Measurements from ENCODE around the gene EGR2. TPM values are rescaled to one million over a fixed set of nuclear protein-coding genes. Genes with fewer than 3 reads are reported as not detected.

Gene EGR2
- total and polyA plus RNA-seq, 10 of the 15 experiments (the other 5 are each of a cell fraction or from before 2014, with no cell fraction given): 8.3 to 56.5 (median 16.2) TPM

- TF ChIP-seq, protein P1, sequence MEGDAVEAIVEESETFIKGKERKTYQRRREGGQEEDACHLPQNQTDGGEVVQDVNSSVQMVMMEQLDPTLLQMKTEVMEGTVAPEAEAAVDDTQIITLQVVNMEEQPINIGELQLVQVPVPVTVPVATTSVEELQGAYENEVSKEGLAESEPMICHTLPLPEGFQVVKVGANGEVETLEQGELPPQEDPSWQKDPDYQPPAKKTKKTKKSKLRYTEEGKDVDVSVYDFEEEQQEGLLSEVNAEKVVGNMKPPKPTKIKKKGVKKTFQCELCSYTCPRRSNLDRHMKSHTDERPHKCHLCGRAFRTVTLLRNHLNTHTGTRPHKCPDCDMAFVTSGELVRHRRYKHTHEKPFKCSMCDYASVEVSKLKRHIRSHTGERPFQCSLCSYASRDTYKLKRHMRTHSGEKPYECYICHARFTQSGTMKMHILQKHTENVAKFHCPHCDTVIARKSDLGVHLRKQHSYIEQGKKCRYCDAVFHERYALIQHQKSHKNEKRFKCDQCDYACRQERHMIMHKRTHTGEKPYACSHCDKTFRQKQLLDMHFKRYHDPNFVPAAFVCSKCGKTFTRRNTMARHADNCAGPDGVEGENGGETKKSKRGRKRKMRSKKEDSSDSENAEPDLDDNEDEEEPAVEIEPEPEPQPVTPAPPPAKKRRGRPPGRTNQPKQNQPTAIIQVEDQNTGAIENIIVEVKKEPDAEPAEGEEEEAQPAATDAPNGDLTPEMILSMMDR (IDR thresholded peaks at IDR 0.05 in 2 of 3, conservative IDR thresholded peaks at IDR 0.05 in 1 of 3; ENCODE audit: control insufficient read depth in 2 of 3, extremely low read depth in 1 of 3, insufficient read depth in 1 of 3, low read depth in 3 of 3, low read length in 3 of 3): no peak
- TF ChIP-seq EED (IDR thresholded peaks at IDR 0.05; ENCODE audit: low read depth): 0 out of 2 replicates have a peak, but pooled peaks have one; percentile 41
Observed at GRCh38 chr10:62850646-62851045, 34.5 kb upstream of the EGR2 start (continued).

- Histone ChIP-seq H3K4me3 (no peak overlapping the region), H3K36me3 (ENCODE audit: control insufficient read depth in 2 of 2, insufficient read depth in 2 of 2, low read length in 1 of 2) (no peaks in the 10 kb centered on the region), H3K4me1 (ENCODE audit: control insufficient read depth, insufficient read depth, low read length) (peaks cover 20% of the 10 kb centered on the region), H3K27me3 (replicated peaks in 1 of 2; ENCODE audit: control insufficient read depth in 2 of 2, insufficient read depth in 2 of 2, low read length in 1 of 2) (no peaks in the 10 kb centered on the region), H3K9ac (ENCODE audit: control insufficient read depth, insufficient read depth, low read length) (no peak overlapping the region), H3K9me3 (replicated peaks; ENCODE audit: control insufficient read depth, insufficient read depth, low read length) (peaks cover 9% of the 10 kb centered on the region), H3K4me2 (ENCODE audit: control insufficient read depth, insufficient read depth) (no peak overlapping the region), H2AFZ (ENCODE audit: control insufficient read depth, low read depth, low read length) (no peak overlapping the region), H3K27ac (ENCODE audit: control insufficient read depth, insufficient read depth) (no peak overlapping the region), H4K20me1 (ENCODE audit: control insufficient read depth, insufficient read depth) (no peaks in the 10 kb centered on the region), H3K79me2 (ENCODE audit: control insufficient read depth, insufficient read depth, low read length) (no peaks in the 10 kb centered on the region)
- FAIRE-seq (no peak), DNase-seq (ENCODE audit: low read depth, low spot score) (no peak), ATAC-seq (no peak)
- ChIA-PET POLR2A (no interaction called here), RAD21 (ENCODE audit: unreplicated experiment) (no interaction called here), SMC1A (ENCODE audit: uncharacterized antibody, unreplicated experiment) (no interaction called here), CTCF (interaction anchor here (1.1 kb wide), 1 partner anchor 311 kb away, joined by 3 read pairs; no protein-coding TSS in a partner anchor)
- no TSS peak for BruUV-seq (replicated peaks)
- TF ChIP-seq CBX5 (IDR thresholded peaks at IDR 0.05; ENCODE audit: low read depth): peak; percentile 67; the same call in 1 of the 2 replicates
- TF ChIP-seq SP1 (IDR thresholded peaks at IDR 0.05; ENCODE audit: low read depth, low read length): no peak
- TF ChIP-seq POU2F2 (IDR thresholded peaks at IDR 0.05; ENCODE audit: borderline replicate concordance, low read depth, low read length): 0 out of 3 replicates have a peak, but pooled peaks have one; percentile 45
- in situ Hi-C loops (cut with MboI) (no loop called here), intact Hi-C loops (cut with micrococcal nuclease; ENCODE audit: unreplicated experiment) (no loop called here)
Observed at GRCh38 chr10:62847433-62847832, 31.3 kb upstream of the EGR2 start.

Measured in GM12878 (cell line).